ENCODE measurements around the gene EDEM3. TPM values are rescaled to one million over a fixed set of nuclear protein-coding genes. Genes with fewer than 3 reads are reported as not detected.

Gene EDEM3
- total and polyA plus RNA-seq, 2 of the 8 experiments (the other 6 are each of a cell fraction or from before 2014, with no cell fraction given), result 1.6 to 14.0 TPM

GRCh38 chr1:184658055-184658454, 96.6 kb downstream of the EDEM3 start:
- Histone ChIP-seq H3K4me2 (ENCODE audit: insufficient read depth in 1 of 2, low read depth in 2 of 2, low read length in 2 of 2) (no peak overlapping the region), H3K27me3 (replicated peaks in 1 of 4; ENCODE audit: control insufficient read depth in 3 of 4, extremely low read depth in 1 of 4, insufficient read depth in 3 of 4, low read length in 3 of 4) (no peaks in the 10 kb centered on the region), H3K79me1 (ENCODE audit: low read depth, low read length) (no peaks in the 10 kb centered on the region), H4K20me1 (replicated peaks in 1 of 2; ENCODE audit: control insufficient read depth in 1 of 2, insufficient read depth in 2 of 2, low read length in 2 of 2) (no peaks in the 10 kb centered on the region), H3K9ac (replicated peaks in 1 of 4; ENCODE audit: extremely low read depth in 1 of 4, low read depth in 3 of 4, low read length in 3 of 4) (no peak overlapping the region), H2AK5ac (ENCODE audit: low read depth, low read length) (no peak overlapping the region), H3K56ac (replicated peaks; ENCODE audit: insufficient read length, low read depth, low read length) (no peak overlapping the region), H2BK120ac (replicated peaks; ENCODE audit: low read depth, low read length) (no peak overlapping the region), H3K36me3 (ENCODE audit: control insufficient read depth in 2 of 4, insufficient read depth in 4 of 4, low read length in 3 of 4) (no peaks in the 10 kb centered on the region), H3K27ac (ENCODE audit: low read depth, low read length) (no peak overlapping the region), H2BK15ac (ENCODE audit: low read length) (no peak overlapping the region), H2AFZ (ENCODE audit: low read length) (no peak overlapping the region), H3K4me1 (replicated peaks in 1 of 4; ENCODE audit: control insufficient read depth in 3 of 4, insufficient read depth in 4 of 4, low read length in 3 of 4) (no peaks in the 10 kb centered on the region), H4K5ac (ENCODE audit: insufficient read length, low read depth, low read length) (no peak overlapping the region), H2BK12ac (ENCODE audit: low read depth, low read length) (no peak overlapping the region), H3K79me2 (ENCODE audit: control insufficient read depth in 1 of 2, insufficient read depth in 2 of 2, low read length in 2 of 2) (no peaks in the 10 kb centered on the region), H3K23me2 (ENCODE audit: low read depth, low read length) (no peaks in the 10 kb centered on the region), H3K14ac (ENCODE audit: insufficient read length) (no peak overlapping the region), H3K9me3 (ENCODE audit: insufficient read depth in 2 of 2, low read depth in 1 of 2, low read length in 1 of 2) (no peaks in the 10 kb centered on the region), H2BK20ac (ENCODE audit: low read length) (no peak overlapping the region), H3K4me3 (ENCODE audit: extremely low read depth in 1 of 4, insufficient read depth in 2 of 4, low read depth in 3 of 4, low read length in 4 of 4) (no peak overlapping the region), H4K91ac (replicated peaks; ENCODE audit: insufficient read length, low read length) (no peak overlapping the region), H3K23ac (ENCODE audit: insufficient read length) (no peak overlapping the region), H3K18ac (ENCODE audit: extremely low read depth, low read length) (no peak overlapping the region), H4K8ac (ENCODE audit: extremely low read depth, insufficient read depth, low read length) (no peak overlapping the region), H2BK5ac (ENCODE audit: low read depth, low read length) (no peak overlapping the region), H3K4ac (replicated peaks; ENCODE audit: insufficient read length, low read depth, low read length) (no peak overlapping the region)
- WGBS, 2 experiments (ENCODE audit: extremely low coverage in 1 of 2, insufficient coverage in 1 of 2, insufficient read length in 1 of 2, insufficient replicate concordance in 2 of 2, low coverage in 1 of 2, low lambda C conversion rate in 2 of 2, missing lambda C conversion rate in 1 of 2), result 95% methylated on average over 2 of the region's 2 CpGs; no CpG with 5 or more reads in 1 of the 2 experiments
- FAIRE-seq (no peak), DNase-seq (ENCODE audit: low read depth in 1 of 2, low spot score in 2 of 2) (no peak)
- no peak for TF ChIP-seq TBP (IDR thresholded peaks at IDR 0.05; ENCODE audit: low read depth, low read length)
- TF ChIP-seq ATF3 (IDR thresholded peaks at IDR 0.05; ENCODE audit: insufficient read depth, low read depth, low read length), result no peak
- no peak for TF ChIP-seq CTCF (IDR thresholded peaks at IDR 0.05; ENCODE audit: control extremely low read depth in 1 of 3, insufficient read depth in 1 of 3, low read depth in 1 of 3, low read length in 3 of 3)
- no peak for TF ChIP-seq ASH2L (IDR thresholded peaks at IDR 0.05; ENCODE audit: low read length)
- no peak for TF ChIP-seq RNF2 (IDR thresholded peaks at IDR 0.05; ENCODE audit: borderline replicate concordance, low read depth, low read length, missing control alignments, poor library complexity, severe bottlenecking)
- no peak for TF ChIP-seq EZH2 (IDR thresholded peaks at IDR 0.05; ENCODE audit: low read depth, low read length, severe bottlenecking)
- TF ChIP-seq GABPA (IDR thresholded peaks at IDR 0.05; ENCODE audit: borderline replicate concordance, insufficient read depth, low read length), result no peak
- TF ChIP-seq BRCA1 (IDR thresholded peaks at IDR 0.05; ENCODE audit: low read depth, low read length), result no peak
- no peak for TF ChIP-seq RAD21 (IDR thresholded peaks at IDR 0.05 in 1 of 2, conservative IDR thresholded peaks at IDR 0.05 in 1 of 2; ENCODE audit: low read depth in 2 of 2, low read length in 2 of 2)
- TF ChIP-seq CBX8 (IDR thresholded peaks at IDR 0.05; ENCODE audit: borderline replicate concordance, low read depth, low read length), result no peak
- no peak for TF ChIP-seq POLR2A (IDR thresholded peaks at IDR 0.05; ENCODE audit: control extremely low read depth in 1 of 2, low read depth in 2 of 2, low read length in 2 of 2)
- ChIA-PET POLR2A (ENCODE audit: partially characterized antibody) (no interaction called here), CTCF (ENCODE audit: partially characterized antibody) (no interaction called here)

All from H1 (cell line).